Stimulated activated CD8-positive, alpha-beta memory T cell treated with anti-CD3 and anti-CD28 coated beads, Interleukin-4, amount 100 ng/mL, for 48 hours (primary cell): ENCODE data around the gene SFI1.

ENCODE experiments used
- DNase-seq: peaks from one replicate; pipeline ENCODE4 v3.0.0-alpha.2; 2020

Gene SFI1

DNA sequence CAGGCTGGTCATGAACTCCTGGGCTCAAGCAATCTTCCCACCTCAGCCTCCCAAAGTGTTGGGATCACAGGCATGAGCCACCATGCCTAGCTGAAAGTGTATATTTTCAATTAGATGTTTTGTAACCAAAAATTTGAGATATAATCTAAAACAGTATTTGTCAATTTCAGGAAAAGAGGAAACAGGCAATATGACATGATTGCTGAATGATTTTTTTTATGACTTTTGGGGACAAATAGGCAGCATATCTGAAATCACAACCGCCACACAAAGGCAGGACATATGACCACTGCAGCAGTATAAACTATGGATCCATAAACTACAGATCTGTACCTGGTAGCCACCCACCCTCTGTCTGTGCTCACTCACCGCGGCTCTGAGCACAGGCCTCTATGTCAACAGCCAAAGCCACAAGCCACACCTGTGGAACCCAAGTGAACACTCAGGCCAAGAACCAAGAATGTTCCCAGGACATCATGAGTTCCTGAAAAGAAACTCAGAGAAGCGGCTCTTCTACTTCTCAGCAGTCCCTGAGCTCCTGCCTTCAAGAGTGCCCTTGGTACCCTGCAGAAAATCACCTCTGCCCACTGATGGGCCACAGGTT lies 143.2 kb downstream of the SFI1 start:
- peak; percentile 43 for DNase-seq

DNA sequence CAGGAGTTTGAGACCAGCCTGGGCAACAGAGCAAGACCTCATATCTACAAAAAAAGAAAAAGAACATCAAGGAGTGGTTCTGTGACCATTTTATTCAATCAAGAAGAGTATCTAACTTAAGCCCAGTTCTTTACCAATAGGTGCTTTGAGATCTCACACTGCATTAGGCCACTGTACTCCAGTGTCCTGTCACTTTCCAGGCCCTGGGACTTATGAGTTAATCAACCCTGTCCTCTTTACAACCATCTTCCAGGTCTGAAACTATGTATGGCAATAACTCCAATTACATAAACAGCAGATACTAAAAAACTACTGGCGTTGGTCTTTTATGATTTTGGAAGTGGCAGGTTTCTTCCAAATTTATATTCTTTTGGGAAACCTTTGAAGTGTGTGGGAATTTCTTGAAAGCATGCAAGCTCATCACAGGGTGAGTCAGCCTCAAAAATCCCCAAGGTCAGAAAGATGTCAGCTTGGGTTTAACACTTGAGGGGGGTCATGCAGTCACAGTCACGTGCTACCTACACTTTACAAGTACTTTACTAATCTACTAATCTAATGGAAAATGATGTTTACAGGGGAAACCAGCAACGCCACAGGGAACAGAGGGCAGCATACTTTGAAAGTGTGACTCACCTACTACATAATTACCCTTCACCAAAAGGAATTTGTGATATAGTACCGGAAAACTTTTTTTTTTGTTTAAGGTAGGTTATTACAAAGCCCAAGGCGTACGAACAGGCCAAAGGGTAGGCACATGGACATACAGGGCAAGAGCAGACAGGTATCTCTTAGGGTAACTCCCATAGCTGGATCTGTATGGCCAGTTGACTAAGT lies 150.1 kb downstream of the SFI1 start:
- no peak for DNase-seq

DNA sequence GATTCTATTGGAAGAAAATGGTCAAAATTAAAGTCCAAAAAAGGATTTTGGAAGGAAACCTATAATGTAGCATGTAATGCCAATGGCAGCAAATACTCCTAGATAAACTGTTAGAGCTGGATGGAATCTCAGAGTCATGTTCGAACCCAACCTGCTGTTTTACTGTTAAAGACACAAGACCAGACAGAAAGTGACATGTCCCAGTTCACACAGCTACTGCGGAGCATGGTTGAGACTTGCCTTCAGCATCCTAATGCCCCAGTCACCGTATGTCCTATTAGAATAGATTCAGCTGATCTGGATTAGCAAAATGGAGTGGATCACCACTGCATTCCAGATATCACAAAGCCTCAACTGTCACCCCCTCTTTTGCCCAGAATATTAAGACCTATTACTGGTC lies 150.7 kb downstream of the SFI1 start:
- DNase-seq, result no peak

DNA sequence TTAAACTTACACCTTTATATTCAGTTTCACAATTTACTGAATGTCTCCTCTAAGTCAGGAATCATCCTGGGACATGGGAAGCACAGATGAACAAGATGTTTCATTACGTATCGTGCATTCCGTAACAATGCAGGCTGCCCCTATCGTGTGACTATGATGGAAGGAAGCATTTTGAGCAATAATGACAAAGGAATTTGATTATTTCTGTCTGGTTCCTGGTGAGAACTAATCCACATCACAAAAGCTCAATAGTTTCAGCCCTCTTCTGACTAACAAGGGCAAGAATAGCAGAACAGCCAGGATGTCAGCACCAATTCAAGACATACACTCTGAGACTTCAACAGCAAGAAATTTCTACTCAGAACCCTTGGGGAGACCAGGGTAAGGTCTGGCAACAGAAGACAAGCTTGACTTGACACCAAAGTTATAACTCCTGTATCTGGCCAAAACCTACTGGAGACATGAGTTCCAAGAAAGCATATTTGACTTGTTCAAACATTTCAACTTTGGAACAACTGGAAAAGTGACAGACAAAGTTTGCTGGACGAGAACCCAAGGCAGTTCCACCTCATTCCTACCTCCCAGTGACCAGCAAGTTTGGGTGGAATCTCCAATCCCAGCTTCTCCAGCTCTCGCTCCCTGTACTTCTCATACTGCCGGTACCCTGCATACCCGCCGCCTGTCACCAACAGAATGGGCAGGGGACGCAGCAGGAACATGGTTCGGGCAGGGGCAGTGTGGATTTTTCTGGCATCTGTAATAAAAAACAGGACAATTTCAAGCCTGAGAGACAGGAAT lies 151.4 kb downstream of the SFI1 start:
- no peak for DNase-seq

DNA sequence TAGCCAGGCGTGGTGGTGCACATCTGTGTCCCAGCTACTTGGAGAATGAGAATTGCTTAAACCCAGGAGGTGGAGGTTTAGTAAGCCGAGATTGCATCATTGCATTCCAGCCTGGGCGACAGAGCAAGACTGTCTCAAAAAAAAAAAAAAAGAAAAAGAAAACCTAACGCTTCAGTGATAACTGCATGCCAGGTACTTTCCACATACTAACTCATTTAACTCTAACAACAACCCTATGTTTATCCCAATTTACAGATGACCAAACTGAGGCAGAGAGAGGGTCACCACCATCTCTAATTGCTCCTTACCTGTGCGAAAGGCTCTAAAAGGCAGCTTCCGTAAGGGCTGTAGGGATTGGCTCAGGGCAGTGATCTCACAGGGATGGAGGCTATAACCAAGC lies 154.1 kb downstream of the SFI1 start:
- DNase-seq, result no peak

DNA sequence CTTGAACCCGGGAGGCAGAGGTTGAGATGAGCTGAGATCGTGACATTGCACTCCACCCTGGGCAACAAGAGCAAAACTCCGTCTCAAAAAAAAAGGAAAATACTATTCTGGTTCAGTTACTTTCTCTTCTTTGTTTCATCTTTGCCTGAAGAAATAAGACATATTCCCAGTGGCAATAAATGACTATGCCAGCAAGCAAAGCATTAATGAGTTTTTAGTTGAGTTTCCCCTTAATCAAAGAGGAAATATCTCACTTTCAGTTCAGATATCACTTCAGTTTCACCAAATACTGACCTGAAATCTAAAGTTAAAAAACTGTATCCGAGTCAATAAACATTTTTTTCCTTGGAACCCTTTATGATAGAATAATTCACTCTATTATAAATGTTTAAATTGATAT lies 155.3 kb downstream of the SFI1 start:
- DNase-seq, result no peak

DNA sequence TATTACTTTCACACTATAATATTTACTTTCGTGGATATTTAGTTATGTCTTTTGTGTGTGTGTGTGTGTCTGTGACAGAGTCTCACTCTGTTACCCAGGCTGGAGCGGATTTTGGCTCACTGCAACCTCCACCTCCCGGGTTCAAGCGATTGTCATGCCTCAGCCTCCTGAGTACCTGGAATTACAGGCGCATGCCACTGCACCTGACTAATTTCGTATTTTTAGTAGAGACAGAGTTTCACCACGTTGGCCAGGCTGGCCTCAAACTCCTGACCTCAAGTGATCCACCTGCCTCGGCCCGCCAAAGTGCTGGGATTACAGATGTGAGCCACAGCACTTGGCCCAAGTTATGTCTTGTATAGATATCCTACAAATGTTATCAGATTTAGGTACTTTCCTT lies 155.8 kb downstream of the SFI1 start:
- no peak for DNase-seq

DNA sequence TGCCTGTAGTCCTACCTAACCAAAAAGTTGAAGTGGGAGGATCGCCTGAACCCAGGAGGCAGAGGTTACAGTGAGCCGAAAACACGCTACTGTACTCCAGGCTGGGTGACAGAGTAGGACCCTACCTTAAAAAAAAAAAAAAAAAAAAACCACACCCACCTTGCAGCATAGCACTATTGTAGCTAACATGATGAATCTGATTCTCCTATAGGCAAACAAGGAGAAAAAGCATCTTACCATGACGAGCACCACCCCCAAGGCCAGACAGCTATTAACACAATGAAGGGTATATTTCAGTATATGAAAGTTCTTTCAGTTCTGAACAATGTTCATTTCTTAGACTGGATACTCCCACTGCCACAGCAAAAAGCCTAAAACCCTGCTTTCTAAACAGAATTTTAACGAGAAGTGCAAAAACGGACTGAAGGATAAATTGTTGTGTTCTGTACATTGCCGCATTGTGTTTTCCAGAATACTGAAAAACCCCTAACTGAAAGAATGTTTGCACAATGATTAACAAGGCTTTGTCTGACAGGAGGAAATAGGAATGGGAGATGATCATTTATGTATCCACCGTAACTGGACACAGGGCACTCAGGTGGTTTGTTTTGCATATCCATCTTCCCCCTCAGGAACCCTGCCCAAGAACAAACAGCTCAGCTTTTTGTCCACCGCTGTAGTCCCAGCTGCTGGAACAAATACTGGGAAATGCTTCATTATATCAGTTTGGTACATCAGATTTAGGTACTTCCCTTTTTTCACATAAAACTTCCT lies 156.8 kb downstream of the SFI1 start:
- DNase-seq, result no peak

DNA sequence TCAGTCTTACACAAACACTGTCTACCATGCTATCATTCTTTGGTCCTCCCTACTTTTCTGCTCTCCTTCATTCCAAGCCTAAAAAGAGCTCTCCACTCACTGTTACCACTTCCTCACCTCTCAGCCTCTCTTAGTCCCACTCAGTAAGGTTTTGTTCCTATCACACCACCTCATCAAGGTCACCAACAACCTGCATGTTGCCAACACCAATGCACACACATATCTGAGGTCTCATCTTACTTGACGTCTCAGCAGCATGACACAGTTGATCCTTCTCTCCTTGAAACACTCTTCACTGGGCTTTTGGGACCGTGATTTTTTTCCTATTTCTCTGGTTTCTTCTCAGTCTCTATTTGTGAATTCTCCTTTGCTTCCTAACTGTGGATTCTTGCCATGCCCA lies 157.6 kb downstream of the SFI1 start:
- no peak for DNase-seq

DNA sequence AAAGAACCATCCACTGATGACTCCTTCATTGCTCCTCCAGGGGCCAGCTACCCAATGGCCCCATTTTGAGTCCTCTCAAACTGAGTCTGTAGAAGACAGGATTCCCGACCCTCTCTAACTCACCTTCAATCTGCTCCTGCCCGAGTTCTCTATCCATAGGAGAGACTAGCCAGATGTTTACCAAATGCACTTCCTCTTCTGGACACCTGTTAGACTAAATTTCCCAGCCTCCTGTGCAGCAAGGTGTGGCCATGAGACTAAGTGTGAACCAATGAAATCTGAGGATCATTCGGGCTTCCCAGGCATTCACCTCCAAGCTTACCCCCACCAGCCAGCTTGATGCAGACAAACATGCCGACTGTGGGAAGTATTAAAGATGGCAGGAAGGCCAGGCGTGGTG lies 158.1 kb downstream of the SFI1 start:
- no peak for DNase-seq

DNA sequence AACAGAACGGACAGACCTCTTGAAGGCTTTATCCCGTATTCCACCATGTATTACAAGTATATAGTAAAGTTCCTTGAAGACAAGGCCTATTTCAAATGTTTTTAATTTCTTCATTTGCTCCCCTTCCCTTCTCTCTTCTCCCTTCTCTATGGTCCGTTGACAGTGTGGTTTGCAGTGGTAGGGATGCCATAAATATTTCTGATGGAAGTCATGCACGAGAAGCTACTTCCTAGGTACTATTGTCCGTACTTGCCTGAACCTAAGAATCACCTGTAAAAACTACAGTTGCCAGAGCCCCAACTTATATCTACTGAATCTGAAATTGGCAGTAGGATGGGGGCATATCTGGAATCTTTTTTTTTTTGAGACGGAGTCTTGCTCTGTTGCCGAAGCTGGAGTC lies 162.9 kb downstream of the SFI1 start:
- DNase-seq, result no peak

DNA sequence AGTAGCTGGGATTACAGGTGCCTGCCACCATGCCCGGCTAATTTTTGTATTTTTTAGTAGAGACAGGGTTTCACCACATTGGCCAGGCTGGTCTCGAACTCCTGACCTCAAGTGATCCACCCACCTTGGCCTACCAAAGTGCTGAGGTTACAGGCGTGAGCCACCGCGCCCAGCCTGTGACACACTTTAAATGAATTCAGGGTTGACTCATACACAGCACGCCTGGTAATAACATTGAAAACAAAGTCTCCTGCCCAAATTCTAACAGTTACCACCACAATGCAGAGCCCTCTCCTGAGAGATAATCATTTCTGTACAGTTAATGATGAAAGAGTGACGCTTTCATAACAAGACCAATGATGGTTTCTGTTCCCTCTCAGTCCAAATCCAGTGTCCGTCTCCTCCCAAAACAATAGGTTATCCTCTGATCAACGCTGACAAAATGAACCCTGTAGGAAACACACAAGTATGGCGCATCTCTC lies 164.6 kb downstream of the SFI1 start:
- DNase-seq, result peak; percentile 73

DNA sequence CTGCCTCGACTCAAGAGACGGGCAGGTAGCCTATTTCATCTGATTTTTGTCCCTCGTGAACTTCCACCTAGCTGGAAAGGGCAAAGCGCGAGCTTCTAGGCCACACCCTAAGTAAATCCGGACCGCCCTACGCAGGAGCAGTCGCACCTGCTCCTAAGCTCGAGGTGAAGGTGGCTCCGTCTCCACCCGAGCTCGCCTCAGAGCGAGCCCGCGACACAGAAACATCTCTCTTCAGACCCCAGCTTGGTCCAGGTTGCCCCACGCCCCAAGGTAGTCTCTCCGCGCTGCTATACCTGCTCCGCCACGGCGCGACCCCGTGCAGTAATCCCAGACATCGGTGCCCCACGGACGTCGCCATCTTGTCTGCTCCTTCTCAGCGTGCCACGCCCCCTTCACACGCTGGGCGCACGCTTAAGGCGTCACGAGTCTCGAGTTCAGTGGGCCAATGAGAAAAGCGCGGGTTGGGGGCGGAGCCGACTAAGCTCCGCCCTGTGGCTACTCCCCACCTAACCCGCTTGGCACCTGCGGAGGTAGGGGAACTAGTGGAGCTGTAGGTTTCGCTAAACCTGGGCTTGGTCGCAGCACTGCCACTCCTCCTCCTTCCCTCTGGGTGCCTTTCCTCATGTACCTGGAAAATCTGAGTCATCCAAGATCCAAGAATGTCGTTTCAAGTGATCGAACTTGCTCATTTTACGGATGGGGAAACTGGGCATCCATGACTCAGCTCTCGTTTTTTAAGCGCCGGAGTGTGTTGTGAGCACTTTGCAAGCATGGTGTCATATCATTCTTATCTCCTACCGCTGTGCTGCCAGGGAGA lies 165.7 kb downstream of the SFI1 start, which contains the start of gene PISD:
Gene PISD (minus strand): TSS at position 365 of the 817 bp plus-strand sequence. CDS start 7 bp downstream, at position 358.
- DNase-seq, result peak; percentile 98

DNA sequence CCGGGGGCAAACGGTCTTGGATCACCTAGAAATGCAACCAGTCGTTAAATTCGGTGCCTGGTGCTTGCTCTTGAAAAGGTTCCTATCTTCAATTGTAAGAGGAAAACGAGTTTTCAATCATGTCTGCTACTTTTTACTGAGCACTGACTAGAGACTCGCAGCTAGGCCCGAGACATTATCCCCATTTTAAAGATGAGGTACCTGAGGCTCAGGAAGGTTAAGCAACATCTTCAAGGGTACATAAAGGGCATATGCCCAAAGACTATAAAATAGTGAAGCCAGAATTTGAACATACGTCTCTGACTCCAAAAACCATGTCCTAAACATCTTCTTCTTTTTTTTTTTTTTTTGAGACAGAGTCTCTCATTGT lies 166.3 kb downstream of the SFI1 start:
- no peak for DNase-seq
